Mesenchymal stem cell (in vitro differentiated cells and primary cell): ENCODE data around the gene HDAC4.

Experiments used
- DNase-seq: peaks from one replicate; pipeline ENCODE4 v3.0.0-alpha.2; 2013
- H2AFZ ChIP-seq: one replicate; pipeline ENCODE4 v1.6.1; 2013; ENCODE audit warnings: low read depth, mild to moderate bottlenecking, control low read depth, inconsistent platforms, low read length, moderate library complexity
- H2AK5ac ChIP-seq: 2 replicates; pipeline ENCODE4 v1.6.1; 2013; ENCODE audit warnings: low read length, moderate library complexity, mild to moderate bottlenecking, inconsistent platforms; ENCODE audit not compliant: severe bottlenecking
- H2BK120ac ChIP-seq: one replicate; pipeline ENCODE4 v1.6.1; 2013; ENCODE audit warnings: low read depth, mild to moderate bottlenecking, inconsistent platforms, low read length, moderate library complexity
- H2BK12ac ChIP-seq, 2 experiments: one replicate each; pipeline ENCODE4 v1.6.1; 2013; ENCODE audit warnings: inconsistent platforms in 2 of 2, low read length in 2 of 2, mild to moderate bottlenecking in 2 of 2, moderate library complexity in 2 of 2, control low read depth in 1 of 2
- H2BK15ac ChIP-seq: one replicate; pipeline ENCODE4 v1.6.1; 2013; ENCODE audit warnings: mild to moderate bottlenecking, low read depth, inconsistent platforms; ENCODE audit not compliant: poor library complexity, severe bottlenecking
- H2BK5ac ChIP-seq: 2 replicates; pipeline ENCODE4 v1.6.1; 2013; ENCODE audit warnings: low read depth, mild to moderate bottlenecking, low read length, control low read depth, inconsistent platforms; ENCODE audit not compliant: poor library complexity, severe bottlenecking
- H3K14ac ChIP-seq, 2 experiments: one replicate each; pipeline ENCODE4 v1.6.1; 2013; ENCODE audit warnings: inconsistent platforms in 2 of 2, low read length in 2 of 2, control low read depth in 1 of 2, mild to moderate bottlenecking in 1 of 2, moderate library complexity in 1 of 2
- H3K18ac ChIP-seq, 2 experiments: one replicate each; pipeline ENCODE4 v1.6.1; 2013; ENCODE audit warnings: inconsistent platforms in 2 of 2, low read length in 2 of 2, control low read depth in 1 of 2, low read depth in 1 of 2, mild to moderate bottlenecking in 1 of 2
- H3K23ac ChIP-seq, 2 experiments: one replicate each; pipeline ENCODE4 v1.6.1; 2013; ENCODE audit warnings: inconsistent platforms in 2 of 2, low read length in 2 of 2, mild to moderate bottlenecking in 2 of 2, moderate library complexity in 2 of 2, control low read depth in 1 of 2
- H3K27ac ChIP-seq: 2 replicates; pipeline ENCODE4 v1.5.1; 2013; ENCODE audit warnings: mild to moderate bottlenecking, moderate library complexity, low read length, control low read depth, inconsistent platforms; ENCODE audit not compliant: poor library complexity, severe bottlenecking
- H3K27me3 ChIP-seq, 2 experiments: 2 replicates each; pipeline versions ENCODE4 v1.6.1 to v1.7.0; 2013; ENCODE audit warnings: low read length in 2 of 2, mild to moderate bottlenecking in 2 of 2, moderate library complexity in 2 of 2, control low read depth in 1 of 2, inconsistent platforms in 1 of 2; ENCODE audit not compliant: control insufficient read depth in 1 of 2, insufficient read depth in 1 of 2
- H3K36me3 ChIP-seq, 2 experiments: 2 replicates each; pipeline versions ENCODE4 v1.6.1 to v1.7.0; 2013; ENCODE audit warnings: low read length in 2 of 2, control low read depth in 1 of 2, inconsistent platforms in 1 of 2, low read depth in 1 of 2, mild to moderate bottlenecking in 1 of 2; ENCODE audit not compliant: insufficient read depth in 2 of 2, control insufficient read depth in 1 of 2
- H3K4ac ChIP-seq, 2 experiments: one replicate each; pipeline ENCODE4 v1.6.1; 2013; ENCODE audit warnings: inconsistent platforms in 2 of 2, low read length in 2 of 2, mild to moderate bottlenecking in 2 of 2, moderate library complexity in 2 of 2, control low read depth in 1 of 2, low read depth in 1 of 2
- H3K4me1 ChIP-seq: 2 replicates; pipeline ENCODE4 v1.6.1; 2013; ENCODE audit warnings: low read depth, low read length, control low read depth; ENCODE audit not compliant: control insufficient read depth, insufficient read depth
- H3K4me2 ChIP-seq: 2 replicates; pipeline ENCODE4 v1.6.1; 2013; ENCODE audit warnings: low read length, mild to moderate bottlenecking, inconsistent platforms; ENCODE audit not compliant: poor library complexity, severe bottlenecking
- H3K4me3 ChIP-seq, 2 experiments: 2 replicates each; pipeline versions ENCODE4 v1.5.1 to v1.7.0; 2013; ENCODE audit warnings: low read length in 2 of 2, mild to moderate bottlenecking in 2 of 2, control low read depth in 1 of 2, low read depth in 1 of 2; ENCODE audit not compliant: insufficient read depth in 1 of 2
- H3K79me1 ChIP-seq: replicated peaks from 2 replicates; pipeline ENCODE4 v1.6.1; 2013; ENCODE audit warnings: mild to moderate bottlenecking, control low read depth, low read length, inconsistent platforms; ENCODE audit not compliant: poor library complexity, severe bottlenecking
- H3K9ac ChIP-seq: 2 replicates; pipeline ENCODE4 v1.7.0; 2013; ENCODE audit warnings: mild to moderate bottlenecking, low read length, moderate library complexity
- H3K9me3 ChIP-seq: 2 replicates; pipeline ENCODE4 v1.7.0; 2013; ENCODE audit warnings: mild to moderate bottlenecking, low read length; ENCODE audit not compliant: control insufficient read depth
- H4K8ac ChIP-seq: one replicate; pipeline ENCODE4 v1.6.1; 2013; ENCODE audit warnings: inconsistent platforms, mild to moderate bottlenecking, low read length, moderate library complexity
- H4K91ac ChIP-seq: one replicate; pipeline ENCODE4 v1.6.1; 2013; ENCODE audit warnings: mild to moderate bottlenecking, low read length, inconsistent platforms
- WGBS: methylation state at CpG from one replicate; pipeline ENCODE4 v1.1.7; 2013; ENCODE audit warnings: mixed read lengths; 5-methylcytosine and 5-hydroxymethylcytosine counted together

HDAC4 gene

GRCh38 chr2:239363946-239364637 is 36.7 kb downstream of the HDAC4 start:
- WGBS = 90% methylated on average over 20 of the region's 21 CpGs
- H4K91ac ChIP-seq = no peak overlapping the region

GRCh38 chr2:239362507-239362906 is 38.3 kb downstream of the HDAC4 start:
- no peak overlapping the region for H3K27ac ChIP-seq
- H3K4me2 ChIP-seq = no peak overlapping the region
- H2AFZ ChIP-seq = no peak overlapping the region
- H3K9ac ChIP-seq = no peak overlapping the region
- H3K4me1 ChIP-seq = peaks cover 10% of the 10 kb centered on the region
- H2BK5ac ChIP-seq = no peak overlapping the region
- H2BK12ac ChIP-seq = no peak overlapping the region
- WGBS = 99% methylated on average over 4 of the region's 4 CpGs
- no peak overlapping the region for H3K23ac ChIP-seq
- no peak overlapping the region for H3K4ac ChIP-seq
- H3K9me3 ChIP-seq = no peaks in the 10 kb centered on the region
- no peak overlapping the region for H3K4me3 ChIP-seq
- no peak overlapping the region for H2BK120ac ChIP-seq
- H3K79me1 ChIP-seq = peaks cover 51% of the 10 kb centered on the region
- H4K8ac ChIP-seq = no peak overlapping the region
- no peak overlapping the region for H2BK15ac ChIP-seq
- H4K91ac ChIP-seq = no peak overlapping the region
- no peak overlapping the region for H2AK5ac ChIP-seq
- H3K27me3 ChIP-seq = no peaks in the 10 kb centered on the region
- H3K36me3 ChIP-seq = peaks cover 0 to 10% of the 10 kb centered on the region in 2 experiments
- no peak overlapping the region for H3K14ac ChIP-seq
- no peak for DNase-seq
- no peak overlapping the region for H3K18ac ChIP-seq

More at GRCh38 chr2:239363946-239364637, 36.7 kb downstream of the HDAC4 start:
- Histone ChIP-seq H3K4me1 (peaks cover 10% of the 10 kb centered on the region), H3K9ac (no peak overlapping the region), H3K4me2 (no peak overlapping the region), H2BK12ac (no peak overlapping the region), H3K14ac (no peak overlapping the region), H3K18ac (no peak overlapping the region), H3K4me3 (no peak overlapping the region), H3K79me1 (peaks cover 58% of the 10 kb centered on the region), H3K27ac (no peak overlapping the region), H2BK15ac (no peak overlapping the region), H2AFZ (no peak overlapping the region), H3K4ac (no peak overlapping the region), H2BK120ac (no peak overlapping the region), H3K9me3 (no peaks in the 10 kb centered on the region), H3K23ac (no peak overlapping the region), H4K8ac (peak overlapping the region; percentile 31), H2AK5ac (no peak overlapping the region), H3K36me3 (peaks cover 3 to 19% of the 10 kb centered on the region in 2 experiments), H2BK5ac (no peak overlapping the region), H3K27me3 (no peaks in the 10 kb centered on the region)
- DNase-seq = no peak

GRCh38 chr2:239361311-239361642 is 39.5 kb downstream of the HDAC4 start:
- 81% methylated on average over 3 of the region's 3 CpGs for WGBS
- Histone ChIP-seq H3K79me1 (peaks cover 45% of the 10 kb centered on the region), H3K23ac (no peak overlapping the region), H2BK12ac (no peak overlapping the region), H3K4me2 (no peak overlapping the region), H2AK5ac (no peak overlapping the region), H3K4me1 (peaks cover 10% of the 10 kb centered on the region), H3K4ac (no peak overlapping the region), H3K36me3 (peaks cover 0 to 10% of the 10 kb centered on the region in 2 experiments), H3K9me3 (no peaks in the 10 kb centered on the region), H4K8ac (no peak overlapping the region), H2AFZ (no peak overlapping the region), H2BK5ac (no peak overlapping the region), H3K9ac (no peak overlapping the region), H3K27ac (no peak overlapping the region), H3K4me3 (no peak overlapping the region), H3K14ac (no peak overlapping the region), H2BK15ac (no peak overlapping the region), H3K18ac (no peak overlapping the region), H2BK120ac (no peak overlapping the region), H3K27me3 (no peaks in the 10 kb centered on the region), H4K91ac (no peak overlapping the region)
- peak; percentile 11 for DNase-seq

- H3K14ac ChIP-seq = peak overlapping the region in 1 of 2 experiments; percentile 44
- H2BK12ac ChIP-seq = peak overlapping the region in 1 of 2 experiments; percentile 32
- DNase-seq = no peak
- peaks cover 46% of the 10 kb centered on the region for H3K79me1 ChIP-seq
- H2AFZ ChIP-seq = no peak overlapping the region
- H4K91ac ChIP-seq = no peak overlapping the region
- H3K4me1 ChIP-seq = peaks cover 10% of the 10 kb centered on the region
- H2BK15ac ChIP-seq = no peak overlapping the region
- no peak overlapping the region for H3K9ac ChIP-seq
- H3K4me3 ChIP-seq = no peak overlapping the region
- no peak overlapping the region for H3K23ac ChIP-seq
- no peak overlapping the region for H2BK5ac ChIP-seq
- H3K4me2 ChIP-seq = no peak overlapping the region
- H2AK5ac ChIP-seq = no peak overlapping the region
- no peak overlapping the region for H3K18ac ChIP-seq
- H3K27ac ChIP-seq = no peak overlapping the region
- 83% methylated on average over 15 of the region's 19 CpGs for WGBS
- H3K9me3 ChIP-seq = no peaks in the 10 kb centered on the region
- H3K4ac ChIP-seq = no peak overlapping the region
- H3K36me3 ChIP-seq = peaks cover 0 to 5% of the 10 kb centered on the region in 2 experiments
- H2BK120ac ChIP-seq = no peak overlapping the region
- H3K27me3 ChIP-seq = no peaks in the 10 kb centered on the region
- H4K8ac ChIP-seq = no peak overlapping the region
Observed at GRCh38 chr2:239360421-239361310, 40.2 kb downstream of the HDAC4 start.
